Embryonic facial prominence (tissue), 1 donor: Measurements from ENCODE around the gene FAM110A.
"Not testable (repeated sequence)": the region's sequence is repeated elsewhere in the genome, so short reads cannot be mapped to it uniquely, and the experiment has no call there.

ENCODE experiments used
- DNase-seq: peaks from one replicate; pipeline ENCODE4 v3.0.0-alpha.2; 2016; ENCODE audit errors: extremely low spot score

The FAM110A gene

GRCh38 chr20:844473-845225 lies 11.1 kb downstream of the FAM110A start:
- DNase-seq = peak; percentile 73

- DNase-seq = no peak
Measured at GRCh38 chr20:845226-845868, 11.8 kb downstream of the FAM110A start.

GRCh38 chr20:845941-846893 lies 12.7 kb downstream of the FAM110A start:
- DNase-seq = no peak

GRCh38 chr20:846894-847278 lies 13.4 kb downstream of the FAM110A start:
- DNase-seq = no peak

GRCh38 chr20:848193-848592 lies 14.7 kb downstream of the FAM110A start:
- DNase-seq = no peak

- DNase-seq = not testable (repeated sequence)
Measured at GRCh38 chr20:848731-849130, 15.2 kb downstream of the FAM110A start.

- no peak for DNase-seq
Measured at GRCh38 chr20:853406-853996, 20.0 kb downstream of the FAM110A start.

- no peak for DNase-seq
Measured at GRCh38 chr20:854601-855000, 21.1 kb downstream of the FAM110A start.

- DNase-seq = no peak
Measured at GRCh38 chr20:855466-856360, 22.2 kb downstream of the FAM110A start.

GRCh38 chr20:856361-856775 lies 22.9 kb downstream of the FAM110A start:
- no peak for DNase-seq

- DNase-seq = no peak
Measured at GRCh38 chr20:858011-858410, 24.5 kb downstream of the FAM110A start.

GRCh38 chr20:859751-860231 lies 26.3 kb downstream of the FAM110A start:
- DNase-seq = no peak

GRCh38 chr20:860891-861290 lies 27.4 kb downstream of the FAM110A start:
- no peak for DNase-seq

GRCh38 chr20:865440-865839 lies 31.9 kb downstream of the FAM110A start:
- no peak for DNase-seq

GRCh38 chr20:868279-868678 lies 34.8 kb downstream of the FAM110A start:
- DNase-seq = no peak

GRCh38 chr20:869606-870005 lies 36.1 kb downstream of the FAM110A start:
- no peak for DNase-seq

GRCh38 chr20:870758-871157 lies 37.2 kb downstream of the FAM110A start:
- no peak for DNase-seq

GRCh38 chr20:871436-871835 lies 37.9 kb downstream of the FAM110A start:
- DNase-seq = no peak

- no peak for DNase-seq
Measured at GRCh38 chr20:871948-872347, 38.4 kb downstream of the FAM110A start.

- no peak for DNase-seq
Measured at GRCh38 chr20:872855-873520, 39.5 kb downstream of the FAM110A start.
